GM13977 (cell line): ENCODE results near the gene MGRN1.
A peak's percentile ranks its signal among the peaks of the same experiment; 100 is the strongest.

Experiments
- DNase-seq: peaks from one replicate; pipeline ENCODE4 v3.0.0; 2012; ENCODE audit warnings: low spot score
- in situ Hi-C: fragments of 300-500 bp; cut with MboI; formaldehyde crosslinking; loops from one replicate; pipeline ENCODE4 v1.12.0; 2022; ENCODE audit warnings: low sequenced_read_pairs, low pct_unique_long_range_greater_than_20kb, mixed read lengths, inconsistent platforms; ENCODE audit not compliant: unreplicated experiment
- TF ChIP-seq, protein P1 (sequence below): IDR thresholded peaks from 2 replicates; pipeline ENCODE4 v1.5.1; 2012; ENCODE audit warnings: mild to moderate bottlenecking, control low read depth; ENCODE audit not compliant: insufficient read depth; ENCODE audit errors: extremely low read depth, missing control alignments

MGRN1 gene

DNA sequence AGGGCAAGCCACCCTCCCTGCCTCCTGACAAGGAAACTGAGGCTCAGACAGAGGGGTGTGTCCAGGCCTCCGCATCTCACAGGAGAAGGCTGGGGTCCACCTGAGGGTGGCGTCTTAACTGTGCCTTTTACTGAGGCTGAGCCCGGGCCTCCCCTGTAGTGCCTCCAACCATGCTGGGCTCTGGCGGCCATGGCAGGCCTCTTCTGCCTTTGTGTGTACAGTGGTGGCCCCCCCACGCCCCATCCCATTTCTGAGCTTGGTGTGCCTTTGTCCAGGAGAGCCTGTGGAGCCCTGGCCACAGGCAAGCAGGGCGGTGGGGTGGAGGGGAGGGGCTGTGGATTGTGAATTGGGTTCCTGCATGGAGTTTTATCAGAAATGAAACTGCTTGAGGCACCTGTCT, 31.2 kb downstream of the MGRN1 start:
- TF ChIP-seq, protein P1, sequence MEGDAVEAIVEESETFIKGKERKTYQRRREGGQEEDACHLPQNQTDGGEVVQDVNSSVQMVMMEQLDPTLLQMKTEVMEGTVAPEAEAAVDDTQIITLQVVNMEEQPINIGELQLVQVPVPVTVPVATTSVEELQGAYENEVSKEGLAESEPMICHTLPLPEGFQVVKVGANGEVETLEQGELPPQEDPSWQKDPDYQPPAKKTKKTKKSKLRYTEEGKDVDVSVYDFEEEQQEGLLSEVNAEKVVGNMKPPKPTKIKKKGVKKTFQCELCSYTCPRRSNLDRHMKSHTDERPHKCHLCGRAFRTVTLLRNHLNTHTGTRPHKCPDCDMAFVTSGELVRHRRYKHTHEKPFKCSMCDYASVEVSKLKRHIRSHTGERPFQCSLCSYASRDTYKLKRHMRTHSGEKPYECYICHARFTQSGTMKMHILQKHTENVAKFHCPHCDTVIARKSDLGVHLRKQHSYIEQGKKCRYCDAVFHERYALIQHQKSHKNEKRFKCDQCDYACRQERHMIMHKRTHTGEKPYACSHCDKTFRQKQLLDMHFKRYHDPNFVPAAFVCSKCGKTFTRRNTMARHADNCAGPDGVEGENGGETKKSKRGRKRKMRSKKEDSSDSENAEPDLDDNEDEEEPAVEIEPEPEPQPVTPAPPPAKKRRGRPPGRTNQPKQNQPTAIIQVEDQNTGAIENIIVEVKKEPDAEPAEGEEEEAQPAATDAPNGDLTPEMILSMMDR: no peak
- in situ Hi-C loops: no loop called here
- no peak for DNase-seq

DNA sequence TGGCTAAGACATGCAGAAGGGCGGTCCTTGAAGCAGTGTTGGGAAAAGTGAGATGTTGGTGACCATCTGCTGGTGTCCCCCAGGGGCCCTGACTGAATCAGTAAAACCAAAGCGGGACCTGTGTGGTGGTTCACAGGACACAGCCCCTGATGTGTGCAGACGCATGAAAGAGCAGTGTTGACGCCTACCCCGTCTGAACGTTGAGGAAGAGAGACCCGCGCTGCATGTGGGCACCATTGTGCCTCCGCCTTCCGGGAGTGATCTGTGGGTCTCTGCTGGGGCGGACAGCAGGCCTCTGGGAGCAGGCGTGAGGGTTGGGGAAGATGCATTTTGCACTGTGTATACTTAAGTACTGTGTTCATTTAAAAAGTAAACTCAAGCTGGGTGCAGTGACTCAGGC, 31.6 kb downstream of the MGRN1 start:
- DNase-seq: no peak
- in situ Hi-C loops: no loop called here
- TF ChIP-seq, protein P1: no peak

DNA sequence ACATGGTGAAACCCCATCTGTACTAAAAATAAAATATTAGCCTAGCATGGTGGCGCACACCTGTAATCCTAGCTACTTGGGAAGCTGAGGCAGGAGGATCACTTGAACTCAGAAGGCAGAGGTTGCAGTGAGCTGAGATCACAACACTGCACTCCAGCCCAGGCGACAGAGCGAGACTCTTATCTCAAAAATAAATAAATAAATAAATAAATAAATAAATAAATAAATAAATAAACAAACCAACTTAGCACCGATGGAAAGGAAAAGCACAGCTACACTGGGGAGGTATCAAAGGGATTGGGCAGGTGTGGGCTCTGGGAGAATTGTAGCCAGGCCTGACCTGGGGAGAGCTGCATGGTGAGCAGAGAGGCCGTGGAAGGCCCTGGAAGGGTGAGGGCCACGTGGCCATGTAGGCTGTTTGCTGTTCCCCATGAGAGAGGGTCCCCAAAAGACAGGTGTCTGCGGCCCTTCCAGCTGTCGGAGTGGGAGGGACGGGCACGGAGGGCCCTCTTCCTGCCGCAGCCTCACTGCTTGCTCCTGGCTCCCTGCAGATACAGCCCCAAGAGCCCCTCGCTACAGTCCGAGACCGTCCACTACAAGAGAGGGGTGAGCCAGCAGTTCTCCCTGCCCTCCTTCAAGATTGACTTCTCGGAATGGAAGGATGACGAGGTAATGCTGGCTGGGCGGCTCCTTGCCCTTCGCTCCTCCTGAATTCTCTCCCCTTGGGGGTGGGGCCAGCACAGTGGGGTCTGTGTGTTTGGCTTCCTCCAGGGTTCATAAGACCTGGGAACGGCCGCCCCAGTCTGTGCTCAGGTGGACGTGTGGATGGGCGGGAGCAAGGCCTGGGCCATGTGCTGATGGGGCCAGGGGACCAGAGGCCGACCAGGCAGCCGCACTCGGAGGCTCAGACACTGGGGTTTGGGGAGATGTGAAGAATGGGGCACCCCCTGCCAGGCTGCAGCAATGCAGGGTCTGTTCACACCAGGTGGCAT, 32.4 kb downstream of the MGRN1 start:
- no peak for DNase-seq
- TF ChIP-seq, protein P1: no peak
- in situ Hi-C loops: no loop called here

DNA sequence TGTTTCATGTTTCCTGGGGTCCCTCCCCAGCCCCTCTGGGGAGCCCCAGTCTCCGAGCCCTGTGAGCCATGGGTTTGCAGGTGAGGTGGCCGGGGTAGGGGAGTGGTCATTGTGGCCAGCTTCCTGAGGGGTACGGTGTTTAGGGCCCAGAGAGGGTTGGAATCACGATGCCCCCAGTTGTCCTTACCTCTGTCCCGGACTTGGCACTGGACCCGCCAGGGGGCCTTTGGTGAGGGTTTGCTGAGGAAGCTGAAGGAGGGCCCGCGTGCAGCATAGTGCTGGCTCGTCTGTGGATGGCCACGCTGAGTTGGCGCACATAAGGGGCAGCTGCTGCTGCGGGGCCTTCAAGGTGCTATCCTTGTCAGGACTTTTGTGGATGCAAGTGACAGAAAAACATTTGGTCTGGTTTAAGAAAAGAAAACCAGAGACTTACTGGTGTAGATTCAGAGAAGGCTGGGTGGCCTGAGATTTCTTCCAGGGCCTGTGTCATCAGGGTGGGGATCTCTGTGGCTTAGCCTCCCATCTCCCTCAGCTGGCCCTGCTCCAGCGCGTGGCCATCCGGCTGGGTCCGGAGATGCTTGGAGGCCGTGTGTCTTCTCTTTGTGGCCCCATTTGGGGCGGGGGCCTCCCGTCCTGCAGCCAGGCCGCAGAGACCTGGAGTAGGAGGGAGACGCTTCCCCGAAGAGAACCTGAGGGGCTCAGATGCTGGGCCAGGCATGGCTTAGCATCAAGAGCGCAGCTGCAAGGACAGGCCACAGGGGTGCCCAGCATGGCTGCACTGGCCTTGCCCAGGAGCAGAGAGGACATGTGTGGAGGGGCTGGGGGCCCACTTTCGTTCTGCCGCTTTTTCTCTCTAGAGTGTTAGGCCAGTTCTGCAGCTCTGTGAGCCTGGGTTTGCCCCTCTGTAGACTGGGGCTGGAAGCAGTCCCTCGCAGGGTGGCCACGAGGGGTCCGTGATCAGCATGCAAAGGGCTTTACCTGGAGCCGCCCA, 35.0 kb downstream of the MGRN1 start:
- in situ Hi-C loops: no loop called here
- TF ChIP-seq, protein P1: no peak
- no peak for DNase-seq

DNA sequence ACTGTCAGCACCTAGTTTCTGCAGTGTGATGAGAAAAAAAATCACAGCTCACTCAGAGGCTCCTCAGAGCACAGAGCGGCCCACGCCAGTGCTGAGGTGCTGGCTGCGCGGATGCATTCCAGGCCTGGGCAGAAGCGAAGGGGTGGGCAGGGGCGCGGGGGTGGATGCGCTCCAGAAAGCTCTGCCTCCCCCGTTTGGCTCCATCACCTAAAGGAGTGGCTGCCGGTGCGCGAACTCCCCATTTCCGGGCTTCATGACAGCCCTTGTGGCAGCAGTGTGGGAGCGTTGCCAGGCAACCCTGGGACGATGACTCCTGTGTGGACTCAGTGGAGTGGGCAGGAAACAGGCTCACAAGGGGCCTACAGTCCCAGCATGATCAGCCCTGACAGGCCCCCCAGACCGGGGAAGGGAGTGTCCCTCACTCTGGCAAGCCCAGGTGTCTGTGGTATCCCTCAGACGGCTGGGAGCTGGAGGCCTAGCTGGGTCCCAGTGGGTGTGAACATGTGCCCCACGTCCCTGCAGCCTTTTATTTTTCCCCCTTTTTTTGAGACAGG, 35.9 kb downstream of the MGRN1 start:
- in situ Hi-C loops: no loop called here
- TF ChIP-seq, protein P1: no peak
- DNase-seq: peak; percentile 87

DNA sequence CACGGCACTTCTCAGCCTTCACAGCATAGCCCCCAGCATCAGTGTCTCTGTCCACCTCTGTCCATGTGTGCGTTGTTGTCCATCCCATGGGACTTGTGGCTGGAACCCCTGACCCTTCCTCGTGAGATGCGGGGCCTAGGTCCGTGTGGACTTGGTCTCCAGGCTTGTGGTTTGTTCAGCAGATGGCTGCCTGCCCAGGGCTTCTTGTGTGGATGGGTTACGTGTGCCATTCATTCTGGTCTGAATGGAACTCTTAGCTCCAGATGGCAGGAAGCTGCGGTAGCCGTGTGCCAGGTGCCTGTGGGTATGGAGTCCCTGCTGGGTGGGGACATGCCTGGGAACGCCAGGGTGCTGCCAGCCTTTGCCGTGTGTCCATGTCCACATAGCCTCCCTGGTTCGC, 37.0 kb downstream of the MGRN1 start:
- TF ChIP-seq, protein P1: no peak
- DNase-seq: no peak
- in situ Hi-C loops: no loop called here
